Caco-2 (cell line): ENCODE data around the gene OLFM2. TPM values are rescaled to one million over a fixed set of nuclear protein-coding genes. Genes with fewer than 3 reads are reported as not detected.
A peak's percentile ranks its signal among the peaks of the same experiment; 100 is the strongest.

Experiments used
- BruUV-seq: library from RNA; stranded (reverse); fragments of 400-500 nt; replicated peaks from 2 replicates; lab custom pipeline; 2021; lab: Mats Ljungman, UMichigan
- CTCF ChIA-PET: fragments of 300-600 bp; sonication (Branson Sonifier 250); formaldehyde crosslinking; loops from one replicate; lab custom pipeline; 2022; ENCODE audit warnings: antibody characterized with exemption; lab: Charles Lee
- POLR2A ChIA-PET: fragments of 300-600 bp; sonication (Branson Sonifier 250); formaldehyde crosslinking; loops from one replicate; lab custom pipeline; 2022; ENCODE audit warnings: antibody characterized with exemption; lab: Charles Lee
- DNase-seq, 2 experiments: peaks; one replicate each; pipeline versions ENCODE4 v3.0.0 to v3.0.0-alpha.2; 2020 to 2022
- H3K27me3 ChIP-seq: replicated peaks from 2 replicates; pipeline ENCODE4 v1.6.0; 2011; ENCODE audit warnings: low read length; ENCODE audit not compliant: control insufficient read depth, insufficient read depth
- H3K36me3 ChIP-seq: 2 replicates; pipeline ENCODE4 v1.5.1; 2011; ENCODE audit warnings: low read length; ENCODE audit not compliant: control insufficient read depth, insufficient read depth
- H3K4me1 ChIP-seq: fragments of 250-450 bp; sonication (Bioruptor Pico); 2 replicates; pipeline ENCODE4 v1.5.1; 2020; ENCODE audit warnings: mild to moderate bottlenecking
- H3K4me3 ChIP-seq: 2 replicates; pipeline ENCODE4 v1.5.1; 2011; ENCODE audit warnings: low read depth, mild to moderate bottlenecking, control low read depth, low read length
- H3K9me3 ChIP-seq: fragments of 250-450 bp; sonication (Bioruptor Pico); 2 replicates; pipeline ENCODE4 v1.5.1; 2020; ENCODE audit warnings: mild to moderate bottlenecking, moderate library complexity
- H3K27ac Mint-ChIP-seq: one replicate; pipeline ENCODE4 v1.8.0; 2022; ENCODE audit warnings: mixed read lengths; ENCODE audit not compliant: unreplicated experiment
- H3K27me3 Mint-ChIP-seq: one replicate; pipeline ENCODE4 v1.8.0; 2022; ENCODE audit warnings: mixed read lengths; ENCODE audit not compliant: insufficient read depth, unreplicated experiment
- H3K36me3 Mint-ChIP-seq: one replicate; pipeline ENCODE4 v1.8.0; 2022; ENCODE audit warnings: mild to moderate bottlenecking, mixed read lengths; ENCODE audit not compliant: insufficient read depth, unreplicated experiment
- H3K4me1 Mint-ChIP-seq: one replicate; pipeline ENCODE4 v1.8.0; 2022; ENCODE audit warnings: low read depth, mixed read lengths; ENCODE audit not compliant: unreplicated experiment
- H3K4me3 Mint-ChIP-seq: one replicate; pipeline ENCODE4 v1.8.0; 2022; ENCODE audit warnings: mild to moderate bottlenecking, moderate library complexity, mixed read lengths; ENCODE audit not compliant: unreplicated experiment
- H3K9me3 Mint-ChIP-seq: one replicate; pipeline ENCODE4 v1.8.0; 2022; ENCODE audit warnings: mixed read lengths; ENCODE audit not compliant: unreplicated experiment
- CTCF ChIP-seq, 2 experiments: fragments of 200-600 bp in 1 of 2; IDR thresholded peaks; 1 replicate in 1 of 2; 2 replicates in 1 of 2; pipeline versions ENCODE4 v1.5.1 to v1.8.0; 2011 to 2022; ENCODE audit warnings: antibody characterized with exemption in 1 of 2, control low read depth in 1 of 2, inconsistent platforms in 1 of 2, low read depth in 1 of 2, low read length in 1 of 2, mild to moderate bottlenecking in 1 of 2, moderate library complexity in 1 of 2; ENCODE audit not compliant: insufficient read depth in 1 of 2, severe bottlenecking in 1 of 2, unreplicated experiment in 1 of 2
- intact Hi-C: fragments of 100-400 bp; cut with micrococcal nuclease; formaldehyde crosslinking; loops from one replicate; pipeline ENCODE4 v1.10.0; 2022; ENCODE audit not compliant: unreplicated experiment
- total RNA-seq: library from RNA; stranded (reverse); gene quantifications from 2 replicates; pipeline ENCODE4 v1.2.3, GENCODE V29; 2022

Gene OLFM2
- total RNA-seq, 1 experiment from 2014 or later: 0.34 TPM

GRCh38 chr19:9937001-9937411 lies 691 bp upstream of the OLFM2 start:
- no peak for TF ChIP-seq CTCF (IDR thresholded peaks at IDR 0.05; ENCODE audit: insufficient read depth in 1 of 2, low read depth in 1 of 2, low read length in 1 of 2, severe bottlenecking in 1 of 2, unreplicated experiment in 1 of 2)
- no peak overlapping the region for H3K4me3 ChIP-seq
- H3K4me1 ChIP-seq: no peaks in the 10 kb centered on the region
- Mint-ChIP-seq H3K27ac (no peak overlapping the region), H3K4me1 (no peaks in the 10 kb centered on the region), H3K4me3 (peak overlapping the region; percentile 61), H3K27me3 (peaks cover 4% of the 10 kb centered on the region), H3K9me3 (peaks cover 8% of the 10 kb centered on the region), H3K36me3 (peaks cover 5% of the 10 kb centered on the region)
- CTCF ChIA-PET: no interaction called here
- POLR2A ChIA-PET: no interaction called here
- intact Hi-C loops: loop anchor here (10.0 kb wide), 1 partner anchor 178 kb away; the partner anchor contains the start of genes EIF3G and P2RY11
- no TSS peak for BruUV-seq
- H3K36me3 ChIP-seq: no peaks in the 10 kb centered on the region
- DNase-seq: no peak
- no peaks in the 10 kb centered on the region for H3K9me3 ChIP-seq
- no peaks in the 10 kb centered on the region for H3K27me3 ChIP-seq

- no peaks in the 10 kb centered on the region for H3K9me3 ChIP-seq
- CTCF ChIA-PET: interaction anchor here (0.7 kb wide), 2 partner anchors 9 to 92 kb away, joined by 3 to 4 read pairs; no protein-coding TSS in a partner anchor
- H3K4me3 ChIP-seq: peak overlapping the region; percentile 46
- H3K4me1 ChIP-seq: no peaks in the 10 kb centered on the region
- no peaks in the 10 kb centered on the region for H3K9me3 Mint-ChIP-seq
- peaks cover 5% of the 10 kb centered on the region for H3K36me3 Mint-ChIP-seq
- TF ChIP-seq CTCF (IDR thresholded peaks at IDR 0.05; ENCODE audit: insufficient read depth in 1 of 2, low read depth in 1 of 2, low read length in 1 of 2, severe bottlenecking in 1 of 2, unreplicated experiment in 1 of 2): no peak
- no peaks in the 10 kb centered on the region for H3K27me3 ChIP-seq
- H3K4me3 Mint-ChIP-seq: peak overlapping the region; percentile 61
- DNase-seq: peak in 1 of 2 experiments; percentile 13
- H3K27ac Mint-ChIP-seq: no peak overlapping the region
- H3K27me3 Mint-ChIP-seq: peaks cover 6% of the 10 kb centered on the region
- H3K4me1 Mint-ChIP-seq: no peaks in the 10 kb centered on the region
- no peaks in the 10 kb centered on the region for H3K36me3 ChIP-seq
- intact Hi-C loops: loop anchor here (10.0 kb wide), 1 partner anchor 179 kb away; the partner anchor contains the start of genes EIF3G and P2RY11
- BruUV-seq: no TSS peak
- POLR2A ChIA-PET: no interaction called here
Measured at GRCh38 chr19:9935506-9936325, 599 bp downstream of the OLFM2 start.

DNA sequence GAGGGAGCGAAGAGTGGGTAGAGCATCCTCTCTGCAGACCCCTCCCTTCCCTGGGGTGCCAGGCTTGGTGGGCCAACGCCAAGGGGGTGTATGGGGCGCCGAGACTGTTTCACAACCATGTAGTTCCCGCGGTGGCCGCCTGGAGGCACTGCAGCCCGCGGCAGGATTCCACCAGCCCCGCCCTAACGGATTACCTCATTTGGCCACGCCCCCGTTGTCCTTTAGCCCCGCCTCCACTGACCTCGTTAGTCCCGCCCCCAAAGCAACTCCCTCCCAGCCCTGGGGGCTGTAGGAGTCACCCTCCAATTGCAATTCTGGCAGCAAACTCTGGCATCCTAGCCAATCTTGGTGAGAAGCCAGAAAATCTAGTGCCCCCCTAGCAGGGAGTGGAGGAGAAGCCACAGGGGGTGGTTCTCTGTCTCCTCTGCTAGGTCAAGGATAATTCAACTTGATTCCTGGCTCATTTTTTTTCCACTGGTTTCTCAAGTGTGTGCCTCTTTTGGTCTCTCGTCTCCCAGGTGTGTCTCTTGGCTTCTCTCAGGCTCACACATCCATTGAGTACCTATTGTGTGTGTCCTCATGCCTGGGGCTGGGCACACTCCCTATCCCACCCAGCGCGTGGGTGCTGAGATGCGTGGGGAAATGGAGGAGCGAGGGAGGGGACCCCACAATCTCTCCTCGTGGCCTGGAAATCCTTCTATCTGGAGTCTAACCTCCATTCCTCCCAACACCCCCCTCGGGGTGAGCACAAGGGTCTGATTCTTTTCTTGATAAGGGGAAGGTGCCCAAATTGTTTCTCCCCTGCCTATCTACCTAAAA lies 2.0 kb downstream of the OLFM2 start:
- no peaks in the 10 kb centered on the region for H3K9me3 Mint-ChIP-seq
- ChIA-PET POLR2A (no interaction called here), CTCF (interaction anchor here (3.6 kb wide), 1 partner anchor 93 kb away, joined by 29 read pairs; no protein-coding TSS in a partner anchor)
- no peaks in the 10 kb centered on the region for H3K36me3 ChIP-seq
- no peak overlapping the region for H3K4me3 Mint-ChIP-seq
- H3K4me1 Mint-ChIP-seq: no peaks in the 10 kb centered on the region
- H3K4me1 ChIP-seq: no peaks in the 10 kb centered on the region
- no peaks in the 10 kb centered on the region for H3K9me3 ChIP-seq
- peaks cover 5% of the 10 kb centered on the region for H3K36me3 Mint-ChIP-seq
- BruUV-seq: no TSS peak
- intact Hi-C loops: loop anchor here (1.0 to 10.0 kb wide), 4 partner anchors 66 to 458 kb away; partner anchors contain the start of genes EIF3G and P2RY11
- H3K27ac Mint-ChIP-seq: no peak overlapping the region
- peaks cover 7% of the 10 kb centered on the region for H3K27me3 Mint-ChIP-seq
- no peaks in the 10 kb centered on the region for H3K27me3 ChIP-seq
- no peak overlapping the region for H3K4me3 ChIP-seq
- TF ChIP-seq CTCF (IDR thresholded peaks at IDR 0.05; ENCODE audit: insufficient read depth in 1 of 2, low read depth in 1 of 2, low read length in 1 of 2, severe bottlenecking in 1 of 2, unreplicated experiment in 1 of 2): peak; percentile 83 to 89
- DNase-seq: peak; percentile 75 to 85
